NCI-H2029 (cell line): ENCODE data around the gene ZBTB21.

ENCODE experiments used
- DNase-seq: peaks from one replicate; lab custom pipeline; 2025; lab: John Stamatoyannopoulos, UW

ZBTB21 gene

DNA sequence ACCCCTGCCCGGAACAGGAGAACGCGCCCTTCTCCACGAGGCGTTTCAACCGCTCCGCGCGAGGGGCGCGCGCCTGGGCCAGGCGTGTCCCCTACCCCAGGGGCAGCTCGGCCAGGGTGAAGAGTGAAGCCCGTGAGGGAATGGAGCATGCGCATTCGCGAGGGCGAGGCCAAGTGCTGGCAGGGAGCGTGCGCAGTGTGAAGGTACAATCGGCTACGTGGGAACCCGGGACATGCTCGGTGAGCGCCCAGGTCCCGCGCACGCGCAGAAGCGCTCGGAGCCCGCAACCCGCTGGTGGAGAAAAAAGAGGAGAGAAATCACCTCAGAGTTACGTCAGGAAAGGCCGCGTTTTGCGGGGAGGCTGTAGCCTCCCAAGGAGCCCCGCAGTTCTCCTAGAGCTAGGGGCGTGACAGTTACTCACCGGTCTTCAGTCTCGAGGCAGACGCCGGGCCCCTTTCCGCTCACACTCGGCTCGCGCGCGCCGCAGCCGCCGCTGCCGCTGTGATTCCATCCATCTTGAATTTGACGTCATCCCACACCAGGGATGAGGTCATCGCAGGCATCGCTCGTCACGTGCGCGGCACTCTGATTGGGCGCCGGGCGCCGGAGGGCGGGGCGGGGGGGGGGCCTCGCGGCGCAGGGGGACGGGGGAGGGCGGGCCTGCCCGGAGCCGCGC, at the start of gene ZBTB21:
ZBTB21 (minus strand) TSS at position 530 of the 676 bp plus-strand sequence. CDS start 16,265 bp downstream, outside the sequence.
- peak; percentile 96 for DNase-seq

DNA sequence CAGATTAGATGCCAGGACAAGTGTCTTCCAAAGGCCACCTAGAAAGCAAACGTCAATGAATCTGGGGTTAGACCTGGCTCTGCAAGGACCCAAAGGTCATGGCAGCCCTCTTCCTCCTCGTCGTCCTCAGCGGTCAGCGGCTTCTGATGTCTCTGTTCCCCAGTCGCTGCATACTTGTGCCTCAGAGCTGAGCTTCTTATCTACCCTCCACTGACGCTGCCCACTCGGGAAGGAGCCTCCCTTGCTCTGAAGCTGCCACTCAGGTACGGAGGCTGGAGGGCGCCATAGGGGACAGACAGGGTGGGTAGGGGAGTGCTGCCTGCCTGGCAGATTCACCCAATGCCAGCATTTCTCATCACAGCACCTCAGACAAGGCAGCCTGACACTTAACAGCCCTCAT, 49.6 kb upstream of the ZBTB21 start:
- no peak for DNase-seq

DNA sequence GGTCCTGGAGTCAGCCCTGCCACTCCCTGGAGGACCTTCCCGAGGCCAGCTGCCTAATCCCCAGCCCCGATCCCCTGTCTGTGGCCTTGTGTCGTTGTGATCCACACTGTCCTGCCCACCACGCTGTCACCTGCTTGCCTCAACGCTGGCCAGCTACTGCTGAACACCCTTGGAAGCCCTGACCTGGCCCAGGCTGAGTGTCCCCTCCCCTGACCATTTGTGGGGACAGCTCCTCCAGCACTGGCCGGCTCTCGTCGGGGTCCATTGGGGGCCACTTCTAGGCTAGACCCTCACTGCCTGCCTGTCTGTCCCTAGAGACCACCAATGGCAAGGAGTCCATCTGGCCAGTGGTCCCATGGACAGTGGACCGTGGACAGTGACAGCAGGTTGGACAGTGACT, 49.0 kb upstream of the ZBTB21 start:
- DNase-seq: no peak

DNA sequence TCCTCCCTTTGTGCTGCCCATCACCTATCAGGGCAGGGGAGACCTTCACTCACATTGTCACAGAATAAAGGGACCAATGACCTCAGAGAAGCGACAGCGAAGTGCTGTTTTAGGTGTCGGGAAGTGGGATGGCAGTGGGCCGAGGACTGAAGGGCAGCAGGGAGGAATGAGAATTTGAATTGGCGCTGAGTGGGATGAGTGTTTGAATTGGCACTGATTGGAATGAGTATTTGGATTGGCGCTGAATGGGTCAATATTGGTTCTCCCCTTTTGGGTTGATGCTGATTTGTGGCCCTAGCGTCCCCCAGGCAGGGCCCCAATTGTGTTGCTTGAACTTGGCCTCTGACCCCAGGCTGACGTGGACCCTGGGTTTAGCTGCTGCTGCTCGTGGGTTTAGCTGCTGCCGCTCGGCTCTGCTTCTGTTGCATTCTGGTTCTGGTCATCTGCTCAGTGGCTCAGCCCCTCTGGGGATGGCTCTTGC, 48.5 kb upstream of the ZBTB21 start:
- peak; percentile 88 for DNase-seq

DNA sequence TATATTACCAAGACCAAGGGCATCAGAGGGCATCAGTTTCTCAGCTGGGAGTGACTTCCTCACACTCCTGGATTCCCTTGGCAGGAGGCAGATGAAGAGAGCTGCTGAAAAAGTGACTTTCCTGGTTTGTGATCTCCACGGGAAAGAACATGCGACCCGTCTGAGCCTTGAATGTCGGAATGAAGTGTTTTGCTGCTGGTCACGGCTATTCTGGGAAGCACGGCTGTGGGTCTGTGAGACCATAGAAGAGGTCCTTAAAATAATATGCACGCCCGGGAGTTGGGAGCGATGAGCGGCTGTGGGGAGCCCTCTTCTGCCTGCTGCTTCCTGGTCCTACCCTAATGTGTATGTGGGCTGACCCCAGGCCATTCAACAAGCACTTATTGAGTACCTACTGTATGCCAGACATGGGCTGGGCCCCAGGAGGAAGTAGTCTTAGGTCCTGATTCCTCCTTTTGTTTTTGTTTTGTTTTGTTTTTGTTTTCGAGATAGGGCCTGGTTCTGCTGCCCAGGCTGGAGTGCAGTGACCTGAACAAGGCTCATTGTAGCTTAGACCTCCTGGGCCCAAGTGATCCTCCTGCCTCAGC, 47.8 kb upstream of the ZBTB21 start:
- DNase-seq: no peak

DNA sequence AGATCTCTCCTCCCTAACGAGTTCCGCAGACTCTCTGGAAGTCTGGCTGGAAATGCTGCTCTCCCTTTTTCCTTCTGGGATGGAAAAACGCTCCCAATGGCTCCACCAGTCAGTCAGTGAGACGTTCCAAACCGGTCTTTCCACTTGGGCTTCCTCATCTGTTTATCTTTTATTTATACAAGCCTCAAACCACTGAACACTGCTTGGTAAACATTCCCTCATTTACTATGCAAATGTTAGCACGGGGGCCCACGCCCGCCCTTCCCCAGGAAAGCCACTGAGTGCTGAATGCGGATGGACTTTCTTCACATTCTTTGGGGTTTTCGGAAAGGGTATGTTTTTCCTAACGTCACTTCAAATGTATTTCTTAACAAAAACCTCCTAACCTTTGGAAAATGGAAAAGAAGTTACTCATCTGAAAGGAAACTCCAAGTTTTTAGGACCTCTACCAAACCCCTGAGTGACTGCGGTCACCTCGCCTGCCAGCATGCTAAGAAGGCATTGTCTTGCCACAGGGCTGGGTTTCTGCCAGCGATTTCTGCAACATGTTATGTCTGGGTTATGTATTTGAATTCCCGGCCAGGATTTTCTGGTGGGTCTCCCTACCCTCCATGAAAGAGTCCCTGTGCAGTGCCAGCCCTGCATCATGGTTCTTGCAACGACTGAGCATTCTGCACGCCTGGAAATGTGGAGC, 47.0 kb upstream of the ZBTB21 start:
- DNase-seq: peak; percentile 97

DNA sequence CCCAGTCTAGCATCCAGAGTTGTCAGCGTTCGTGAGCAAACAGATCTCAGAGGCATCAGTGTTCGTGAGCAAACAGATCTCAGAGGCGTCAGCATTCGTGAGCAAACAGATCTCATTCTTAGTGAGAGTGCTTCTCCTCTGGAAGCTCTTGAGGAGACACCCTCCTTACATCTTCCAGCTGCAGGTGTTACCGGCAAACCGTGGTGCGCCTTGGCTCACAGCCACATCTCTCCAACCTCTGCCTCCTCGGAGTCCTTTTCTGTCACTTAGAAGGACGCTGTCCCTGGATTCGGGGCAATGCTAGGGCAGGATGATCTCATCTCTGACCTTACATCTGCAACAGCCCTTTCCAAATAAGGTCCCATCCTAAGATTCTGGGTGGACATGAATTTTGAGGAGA, 46.3 kb upstream of the ZBTB21 start:
- DNase-seq: peak; percentile 96

DNA sequence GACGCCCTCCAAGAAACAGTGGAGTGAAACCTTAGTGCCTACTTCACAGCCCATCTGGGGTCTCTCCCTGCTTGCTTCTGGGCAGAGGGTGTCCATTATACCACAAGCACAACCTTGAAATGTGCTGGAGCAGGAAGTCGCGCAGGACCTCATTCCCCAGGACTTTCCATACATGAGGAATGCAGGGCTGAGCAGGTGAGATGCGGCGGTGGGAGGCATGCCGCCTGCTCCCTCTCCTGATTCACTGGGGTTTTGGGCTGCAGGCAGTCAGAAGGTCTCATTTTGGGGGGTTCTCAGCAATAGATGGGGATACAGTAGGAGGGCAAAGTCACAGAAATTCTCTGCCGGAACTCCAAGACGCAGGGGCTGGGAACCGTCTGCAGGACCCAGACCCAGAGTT, 45.3 kb upstream of the ZBTB21 start:
- no peak for DNase-seq

DNA sequence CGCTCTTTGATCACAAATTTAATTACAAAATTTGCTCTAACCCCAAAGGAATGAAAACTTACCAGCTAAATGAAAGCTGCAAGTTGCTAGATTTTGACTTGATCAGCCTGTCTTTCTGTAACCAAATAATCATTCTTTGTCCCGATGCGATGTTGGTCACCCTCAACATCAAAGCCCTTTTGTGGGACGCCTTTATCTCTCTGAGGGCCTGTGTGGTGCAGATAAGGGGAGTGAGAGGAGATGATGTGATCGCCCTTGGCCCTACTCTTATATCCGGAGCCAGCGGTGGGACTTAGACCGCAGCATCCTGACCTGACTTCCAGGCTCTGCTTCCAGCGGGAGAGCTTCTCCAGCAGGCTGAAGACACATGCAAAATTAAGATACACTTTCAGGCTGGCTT, 41.6 kb upstream of the ZBTB21 start:
- no peak for DNase-seq

DNA sequence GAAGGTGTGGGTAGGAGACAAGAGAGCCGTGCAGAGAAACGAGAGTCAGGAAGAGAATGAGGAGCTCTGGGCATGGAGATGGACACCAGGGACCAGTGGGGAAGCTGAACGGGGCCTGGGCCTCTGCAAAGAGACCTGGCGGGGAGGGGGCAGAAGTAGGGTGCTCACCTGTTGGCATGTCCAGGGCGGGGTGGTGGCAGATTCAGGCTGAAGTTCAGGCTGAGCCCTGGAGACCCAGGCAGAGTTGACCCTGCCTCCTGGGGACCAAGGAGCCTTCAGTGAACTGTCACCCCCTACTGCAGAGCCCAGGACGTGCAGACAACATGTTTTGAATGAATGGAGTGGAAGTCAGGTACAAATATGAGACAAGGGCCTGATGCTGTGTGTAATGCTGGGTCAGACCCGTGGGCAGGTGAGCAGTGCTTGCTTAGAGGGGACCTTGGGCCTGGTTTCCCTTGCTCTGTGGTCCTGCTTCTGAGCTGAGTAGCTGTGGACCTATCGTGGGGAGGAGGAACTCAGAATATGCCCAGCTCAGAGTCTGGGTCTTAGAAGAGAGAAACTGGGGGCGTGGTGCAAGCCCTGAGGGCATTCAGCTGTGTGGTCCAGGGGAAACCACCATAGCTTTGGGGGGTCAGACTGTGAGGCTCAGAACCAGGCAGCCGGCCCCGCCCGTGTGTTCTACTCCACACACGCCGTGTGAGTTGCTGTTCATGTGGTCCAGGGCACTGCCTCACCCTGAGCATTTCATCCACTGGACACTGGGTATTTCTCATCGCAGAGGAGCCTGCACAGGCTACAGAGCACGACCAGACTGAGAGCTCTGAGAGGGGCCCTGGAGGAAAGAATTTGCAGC, 39.6 kb upstream of the ZBTB21 start:
- no peak for DNase-seq

DNA sequence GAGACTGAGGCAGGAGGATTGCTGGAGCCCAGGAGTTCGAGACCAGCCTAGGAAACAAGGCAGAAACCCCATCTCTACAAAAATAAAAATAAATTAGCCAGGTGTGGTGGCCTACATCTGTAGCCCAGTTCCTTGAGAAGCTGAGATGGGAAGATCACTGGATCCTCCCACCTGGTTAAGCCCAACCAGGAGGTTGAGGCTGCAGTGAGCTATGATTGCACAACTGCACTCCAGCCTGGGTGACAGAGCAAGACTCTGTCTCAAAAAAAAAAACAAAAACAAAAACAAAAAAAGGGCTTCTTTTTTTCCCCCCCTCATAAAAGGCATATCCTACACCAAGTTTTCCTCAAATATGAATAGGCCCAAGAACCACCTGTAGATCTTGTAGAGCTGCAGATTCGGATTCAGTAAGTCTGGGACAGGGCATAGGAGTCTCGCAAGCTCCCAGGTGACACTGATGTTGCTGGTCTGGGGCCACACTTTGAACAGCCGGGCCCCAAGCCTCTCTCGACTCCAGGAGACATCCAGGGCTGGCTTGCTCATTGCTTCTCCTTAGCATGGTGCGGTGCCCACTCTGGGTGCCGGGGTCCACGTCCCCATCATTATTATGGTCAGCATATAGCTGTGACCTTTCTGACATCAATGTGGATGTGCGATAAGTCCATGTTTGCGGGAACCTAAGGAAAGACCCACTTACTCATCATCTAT, 38.9 kb upstream of the ZBTB21 start:
- DNase-seq: no peak

DNA sequence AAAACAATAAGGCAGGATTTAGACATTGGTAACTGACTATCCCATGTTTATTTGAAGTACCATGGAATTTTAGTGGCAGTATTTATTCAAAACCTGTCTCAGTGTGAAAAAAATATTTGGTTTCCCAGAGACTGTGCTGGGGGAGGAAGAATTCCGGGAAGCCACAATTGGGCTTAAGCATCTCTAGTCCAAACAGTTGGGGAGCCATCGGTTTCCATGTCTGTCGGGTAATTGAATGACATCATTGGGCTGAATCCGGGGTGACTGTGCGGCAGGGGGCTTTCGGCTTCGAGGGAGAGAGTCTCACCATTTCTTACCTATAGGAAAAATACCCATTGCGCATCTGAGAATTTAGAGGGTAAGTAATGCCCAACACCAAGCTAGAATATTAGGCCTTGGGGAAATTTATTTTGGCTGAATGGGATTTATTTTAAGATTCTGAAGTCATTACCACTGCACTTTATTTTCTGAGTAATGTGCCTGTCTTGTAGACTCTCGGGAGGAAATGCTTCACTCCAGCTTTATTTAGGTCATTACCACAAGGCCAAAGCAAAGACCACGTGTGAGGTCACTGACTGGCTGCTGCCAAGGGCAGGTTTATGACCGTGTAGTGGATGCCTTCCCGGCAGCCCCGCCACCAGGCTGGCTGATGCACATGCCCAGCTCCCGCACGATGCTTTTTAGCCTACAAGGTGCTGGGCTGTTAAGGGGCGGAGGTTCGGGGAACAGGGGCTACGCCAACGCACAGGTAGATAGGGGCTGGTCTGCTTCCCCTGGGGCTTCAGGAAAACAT, 37.9 kb upstream of the ZBTB21 start:
- no peak for DNase-seq

DNA sequence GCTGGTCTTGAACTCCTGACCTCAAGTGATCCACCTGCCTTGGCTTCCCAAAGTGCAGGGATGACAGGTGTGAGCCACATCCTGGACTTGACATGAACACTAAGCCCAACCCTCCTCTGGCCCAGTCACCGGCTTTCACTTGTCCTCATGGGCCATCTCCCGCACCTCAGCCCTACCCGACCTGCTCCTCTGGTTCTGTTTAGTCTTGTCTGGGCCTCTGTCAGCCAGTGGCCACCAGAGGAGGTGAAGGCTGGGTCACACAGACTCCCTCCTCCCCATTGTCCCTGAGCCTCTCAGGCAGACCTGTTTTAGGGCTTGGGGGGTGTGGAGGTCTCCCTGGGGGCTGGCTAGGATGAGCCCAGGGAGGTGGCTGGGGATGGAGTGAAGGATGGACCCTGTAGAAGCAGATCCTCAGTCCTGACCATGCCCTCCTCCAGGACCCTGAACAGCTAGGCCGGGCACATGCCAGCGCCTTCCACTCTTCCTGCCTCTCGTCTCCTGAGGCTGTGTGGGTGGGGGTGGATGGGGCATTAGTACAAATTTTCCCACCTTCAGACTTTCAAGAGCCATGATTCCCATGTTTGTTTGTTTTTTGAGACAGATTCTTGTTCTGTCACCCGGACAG, 34.8 kb upstream of the ZBTB21 start:
- no peak for DNase-seq

DNA sequence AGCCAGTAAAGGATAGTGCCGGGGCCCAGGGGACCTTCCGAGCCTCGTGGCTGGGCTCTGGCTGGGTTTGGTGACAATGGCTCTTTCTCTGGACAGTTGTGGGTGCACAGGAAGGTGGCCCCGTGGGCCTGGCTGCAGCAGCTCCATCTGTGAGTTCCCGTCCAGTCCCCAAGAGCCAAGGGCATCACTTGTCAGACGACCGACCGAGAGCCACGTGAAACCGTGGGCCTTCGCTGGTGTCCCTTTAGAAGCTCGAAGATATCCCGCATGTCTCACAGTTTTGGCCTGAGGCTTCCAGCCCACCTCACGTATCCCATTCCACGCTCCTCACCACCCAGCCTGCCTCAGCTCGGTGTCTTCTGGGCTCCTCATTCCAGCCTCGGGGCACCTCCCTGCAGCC, 33.8 kb upstream of the ZBTB21 start:
- DNase-seq: no peak

DNA sequence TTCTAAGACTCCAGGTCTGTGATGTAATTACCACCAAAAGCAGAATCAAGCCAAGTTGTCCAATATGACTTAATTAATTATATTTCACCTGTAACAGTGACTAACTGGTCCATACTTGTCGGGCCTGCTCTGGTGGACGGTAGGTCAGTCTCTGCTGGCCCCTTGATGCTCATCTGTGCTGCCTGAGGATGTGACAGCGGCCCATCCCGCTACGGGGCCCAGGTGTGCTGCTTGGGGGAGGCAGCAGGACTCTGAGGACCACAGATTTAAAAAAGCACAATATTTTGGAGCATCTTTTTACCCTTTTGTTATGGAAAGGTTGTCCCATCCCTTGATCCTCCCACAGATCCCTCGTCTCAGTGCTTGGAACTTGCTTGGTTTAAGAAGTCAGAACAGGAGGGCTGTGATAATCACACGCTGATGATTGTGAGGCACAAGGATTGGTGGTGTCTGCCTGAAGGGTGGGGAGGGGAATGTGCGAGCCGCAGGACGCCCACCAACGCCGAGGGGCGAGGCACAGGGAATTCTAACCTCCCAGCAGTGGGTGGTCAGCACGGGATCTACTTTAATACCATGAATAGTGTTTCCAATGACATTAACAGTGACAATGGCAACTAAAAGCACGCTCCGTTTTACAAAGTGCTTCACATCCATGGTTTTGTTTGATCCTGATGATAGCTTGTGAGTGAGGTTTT, 33.2 kb upstream of the ZBTB21 start:
- DNase-seq: no peak

DNA sequence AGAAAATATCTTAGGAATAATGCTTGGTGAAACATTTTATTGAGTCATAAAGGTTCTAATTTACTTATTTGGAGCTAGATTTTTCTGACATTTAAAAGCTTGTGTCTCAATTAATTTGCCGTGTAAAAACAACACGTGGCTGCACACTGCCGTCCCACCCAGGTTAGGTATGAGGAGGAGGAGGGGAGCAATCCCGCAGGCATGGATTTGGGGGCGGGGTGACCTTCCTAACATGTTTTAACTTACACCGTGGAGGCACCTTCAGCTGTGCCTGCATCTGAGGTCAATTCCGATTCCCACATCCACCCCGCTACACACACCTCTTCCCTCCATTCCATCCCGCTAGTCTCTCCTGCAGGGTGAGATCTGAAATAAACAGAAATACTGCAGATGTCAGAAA, 32.5 kb upstream of the ZBTB21 start:
- DNase-seq: no peak

DNA sequence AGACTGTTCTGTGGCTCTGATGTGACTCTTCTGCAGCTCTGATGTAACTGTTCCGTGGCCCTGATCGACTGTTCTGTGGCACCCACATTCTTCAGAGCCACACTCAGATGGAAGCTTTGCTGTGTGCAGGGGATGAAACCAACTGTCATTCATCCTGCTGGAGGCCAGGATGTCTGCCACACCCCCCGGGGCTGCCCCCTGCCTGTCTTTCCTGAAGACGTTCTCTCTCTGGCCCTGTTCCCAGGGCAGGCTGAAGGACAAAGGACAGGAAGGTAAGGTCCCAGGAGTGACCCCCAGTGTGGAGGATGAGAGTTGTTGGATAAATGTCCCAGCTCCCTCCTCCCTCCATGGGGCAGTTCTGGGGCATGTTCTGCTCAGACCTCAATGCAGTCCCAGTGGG, 31.6 kb upstream of the ZBTB21 start:
- DNase-seq: no peak

DNA sequence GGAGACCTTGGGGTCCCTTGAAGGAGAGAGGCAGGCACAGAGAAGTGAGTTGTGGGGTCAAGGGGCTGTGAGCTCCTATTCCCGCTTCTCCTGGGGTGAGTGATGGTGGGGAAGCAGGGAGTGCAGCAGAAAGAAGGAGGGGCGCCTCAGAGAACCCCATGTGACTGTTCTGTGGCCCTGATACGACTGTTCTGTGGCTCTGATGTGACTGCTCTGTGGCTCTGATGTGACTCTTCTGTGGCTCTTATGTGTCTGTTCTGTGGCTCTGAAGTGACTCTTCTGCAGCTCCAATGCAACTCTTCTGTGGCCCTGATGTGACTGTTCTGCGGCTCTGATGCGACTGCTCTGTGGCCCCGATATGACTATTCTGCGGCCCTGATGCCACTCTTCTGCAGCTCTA, 31.1 kb upstream of the ZBTB21 start:
- DNase-seq: no peak

DNA sequence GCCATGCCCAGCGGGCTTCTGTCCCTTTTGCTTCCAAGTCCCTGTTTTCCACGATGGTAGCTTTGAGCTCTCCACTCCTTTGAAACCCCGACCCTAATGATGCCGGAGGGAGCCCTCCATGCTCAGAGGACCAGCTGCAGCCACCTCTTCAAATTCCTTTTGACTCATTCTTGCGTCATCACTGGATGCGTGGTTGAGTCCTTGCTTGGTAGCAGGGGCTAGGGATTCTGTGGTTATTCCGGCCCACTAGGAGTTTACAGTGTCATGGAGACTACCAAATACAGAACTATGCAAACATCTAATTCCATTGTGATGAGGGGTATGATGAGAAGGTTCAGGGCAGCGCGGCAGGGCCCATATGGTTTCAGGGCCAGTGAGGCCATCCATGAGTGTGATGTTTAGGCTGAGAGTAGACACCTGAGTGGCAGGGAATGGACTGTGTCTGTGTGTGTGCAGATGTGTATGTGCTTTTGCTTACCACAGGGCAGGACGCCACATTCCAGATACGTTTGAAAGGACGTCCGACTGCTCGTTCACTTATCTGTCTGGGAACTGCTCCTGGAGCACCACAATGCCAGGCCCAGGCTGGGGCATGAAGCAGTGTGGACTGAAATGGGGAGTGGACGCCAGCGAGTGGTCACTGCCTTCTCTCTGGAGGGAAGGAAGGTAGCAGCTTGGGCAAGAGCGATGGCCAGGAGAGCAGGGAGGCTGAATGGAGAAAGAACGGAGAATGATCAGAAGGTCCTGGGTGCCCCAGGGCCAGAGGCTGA, 30.4 kb upstream of the ZBTB21 start:
- no peak for DNase-seq
